HK-2 (cell line): ENCODE data around the gene CLUH.

ENCODE experiments used
- DNase-seq: peaks from one replicate; pipeline ENCODE4 v3.0.0-alpha.2; 2018; ENCODE audit not compliant: unreplicated experiment

Gene CLUH

DNA sequence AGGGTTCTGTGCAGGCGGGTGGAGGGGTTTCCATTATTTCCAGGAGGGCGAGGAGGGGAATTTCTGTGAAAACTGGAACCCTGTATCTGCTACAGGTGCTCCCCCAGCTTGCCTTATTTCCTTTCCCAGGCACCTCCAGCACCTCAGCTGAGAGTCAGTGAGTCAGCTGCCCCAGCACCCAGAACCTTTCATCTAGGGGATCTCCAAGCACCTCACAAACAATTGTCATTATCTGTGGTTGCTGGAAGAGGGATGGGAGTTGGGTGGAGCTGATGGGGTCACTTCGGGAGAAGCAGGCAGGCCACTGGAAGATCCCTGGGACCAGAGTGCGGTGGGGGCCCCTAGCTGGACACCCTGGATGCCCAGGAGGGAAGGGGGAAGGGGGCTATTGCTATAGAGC is 10.0 kb upstream of the CLUH start:
- DNase-seq = no peak

DNA sequence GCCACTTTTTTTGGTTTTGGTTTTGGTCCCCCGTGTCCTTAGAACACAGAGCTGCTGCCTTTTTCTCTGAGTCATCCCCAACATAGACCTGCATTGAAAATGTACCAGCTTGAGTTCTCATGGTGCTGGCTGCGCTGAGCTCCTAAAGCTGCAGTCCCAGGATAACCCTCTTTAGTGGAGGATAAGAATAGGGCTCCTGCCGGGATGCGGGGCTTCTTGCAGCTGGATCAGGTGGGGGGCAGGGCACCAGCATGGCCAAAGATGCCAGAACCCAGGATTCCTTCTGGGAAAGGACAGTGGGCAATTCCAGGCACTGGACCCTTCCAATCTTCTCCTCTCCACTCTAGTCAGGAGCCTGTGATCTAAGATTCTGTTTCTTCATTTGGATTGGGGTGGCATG is 8.3 kb upstream of the CLUH start:
- DNase-seq = no peak

DNA sequence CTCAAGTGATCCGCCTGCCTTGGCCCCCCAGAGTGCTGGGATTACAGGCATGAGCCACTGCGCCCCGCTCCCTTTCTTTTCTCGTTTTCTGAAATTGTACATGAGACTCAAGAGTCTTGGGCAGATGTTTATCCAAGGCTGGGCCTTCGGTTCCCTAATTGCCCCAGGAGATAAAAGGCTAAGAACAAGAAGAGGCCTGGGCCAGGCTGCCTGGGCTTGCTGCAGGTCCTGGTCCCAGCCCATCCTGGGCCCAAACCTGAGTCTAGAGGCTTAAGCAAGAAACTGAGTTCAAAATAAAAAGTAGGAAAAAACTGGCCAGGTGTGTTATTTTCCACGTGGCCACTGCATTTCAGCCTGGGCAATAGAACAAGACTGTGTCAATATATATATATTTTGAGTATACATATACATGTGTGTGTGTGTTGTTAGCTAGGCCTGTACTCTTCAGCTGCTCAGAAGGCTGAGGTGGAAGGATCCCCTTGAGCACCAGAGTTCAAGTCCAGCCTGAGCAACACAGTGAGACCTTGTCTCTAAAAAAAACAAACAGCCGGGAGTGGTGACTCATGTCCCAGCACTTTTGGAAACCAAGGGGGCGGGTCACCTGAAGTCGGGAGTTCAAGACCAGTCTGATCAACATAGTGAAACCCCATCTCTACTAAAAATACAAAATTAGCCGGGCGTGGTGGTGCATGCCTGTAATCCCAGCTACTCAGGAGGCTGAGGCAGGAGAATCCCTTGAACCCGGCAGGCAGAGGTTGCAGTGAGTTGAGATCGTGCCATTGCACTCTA is 6.8 kb upstream of the CLUH start:
- DNase-seq = no peak

GRCh38 chr17:2716649-2717048 is 5.1 kb upstream of the CLUH start:
- no peak for DNase-seq

GRCh38 chr17:2713881-2714280 is 2.3 kb upstream of the CLUH start:
- DNase-seq = no peak

GRCh38 chr17:2712300-2713043 is 908 bp upstream of the CLUH start:
- no peak for DNase-seq

- DNase-seq = no peak
These were observed 559 bp downstream of the CLUH start for GRCh38 chr17:2710803-2711607.

GRCh38 chr17:2710071-2710802 is 1.3 kb downstream of the CLUH start:
- no peak for DNase-seq

GRCh38 chr17:2709183-2709661 is 2.3 kb downstream of the CLUH start:
- no peak for DNase-seq

DNA sequence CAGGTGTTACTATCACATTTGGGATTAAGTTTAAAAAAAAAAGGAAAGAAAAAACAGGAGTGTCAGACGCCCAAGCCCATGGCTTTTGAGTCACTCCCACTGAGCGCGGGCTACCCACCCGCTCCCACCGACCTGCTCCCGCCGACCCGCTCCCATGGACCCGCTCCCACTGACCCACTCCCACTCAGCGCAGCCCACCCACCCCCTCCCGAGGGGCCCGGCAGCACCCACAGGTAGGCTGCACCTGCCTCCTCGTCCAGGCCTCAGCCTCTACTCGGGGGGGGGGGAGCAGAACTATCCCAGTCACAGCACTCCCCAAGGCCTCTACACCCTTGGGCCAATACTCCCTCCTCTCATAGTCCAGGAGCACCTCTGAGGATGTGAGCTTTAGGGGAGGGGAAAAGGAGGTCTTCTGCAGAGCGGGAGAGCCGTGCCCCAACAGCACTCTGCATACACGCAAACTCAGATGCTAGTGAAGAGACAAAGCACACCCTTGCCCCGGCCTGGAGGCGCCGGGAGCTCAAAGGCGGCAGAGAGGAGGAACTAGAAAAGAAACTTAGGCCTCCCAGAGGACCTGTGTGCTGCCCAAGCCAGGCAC is 2.9 kb downstream of the CLUH start:
- no peak for DNase-seq

DNA sequence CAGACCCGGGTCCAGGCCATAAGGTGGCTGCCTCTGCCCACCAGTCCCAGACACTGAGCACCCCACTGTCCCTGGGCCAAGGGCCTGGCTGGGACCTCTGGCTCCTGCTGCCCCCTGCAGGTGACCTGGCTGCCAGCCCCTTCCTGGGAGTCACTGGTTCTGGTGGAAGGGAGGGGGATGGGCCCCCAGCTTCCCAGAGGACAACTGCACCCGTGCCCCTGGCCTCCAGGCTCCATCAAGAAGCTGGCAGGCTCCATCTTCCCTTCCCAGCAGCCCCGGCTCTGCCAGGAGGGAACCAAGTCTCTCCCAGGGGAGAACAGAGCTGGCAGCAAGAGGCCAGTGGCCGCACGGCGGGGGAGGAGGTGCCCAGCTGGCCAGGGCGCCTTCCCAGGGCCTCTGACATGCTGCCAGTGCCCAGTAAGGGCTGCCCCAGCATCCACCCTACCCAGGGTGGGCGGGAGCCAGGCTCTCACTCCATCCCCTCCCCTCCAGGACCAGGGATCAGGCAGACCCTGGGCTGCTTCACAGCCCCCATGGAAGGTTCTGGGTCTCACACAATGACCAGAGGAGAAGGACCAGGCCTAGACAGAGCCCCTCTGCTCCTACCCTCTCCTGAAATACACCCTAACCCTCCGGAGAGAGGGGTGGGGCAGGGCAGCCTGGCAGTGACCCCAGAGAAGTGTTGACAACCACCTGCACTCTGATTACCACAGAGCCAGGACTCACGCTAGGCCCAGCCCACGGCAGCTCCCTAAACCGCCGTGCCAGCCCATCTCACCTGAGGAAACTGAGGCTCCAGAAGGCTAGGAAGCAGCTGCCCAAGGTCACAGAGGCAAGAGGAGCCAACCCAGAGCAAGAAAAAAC is 3.6 kb downstream of the CLUH start:
- peak; percentile 37 for DNase-seq

GRCh38 chr17:2706911-2707510 is 4.6 kb downstream of the CLUH start:
- no peak for DNase-seq

- DNase-seq = no peak
These were observed 5.4 kb downstream of the CLUH start for GRCh38 chr17:2705888-2706795.

GRCh38 chr17:2705263-2705662 is 6.3 kb downstream of the CLUH start:
- no peak for DNase-seq

- DNase-seq = no peak
These were observed 6.7 kb downstream of the CLUH start for GRCh38 chr17:2704890-2705248.

DNA sequence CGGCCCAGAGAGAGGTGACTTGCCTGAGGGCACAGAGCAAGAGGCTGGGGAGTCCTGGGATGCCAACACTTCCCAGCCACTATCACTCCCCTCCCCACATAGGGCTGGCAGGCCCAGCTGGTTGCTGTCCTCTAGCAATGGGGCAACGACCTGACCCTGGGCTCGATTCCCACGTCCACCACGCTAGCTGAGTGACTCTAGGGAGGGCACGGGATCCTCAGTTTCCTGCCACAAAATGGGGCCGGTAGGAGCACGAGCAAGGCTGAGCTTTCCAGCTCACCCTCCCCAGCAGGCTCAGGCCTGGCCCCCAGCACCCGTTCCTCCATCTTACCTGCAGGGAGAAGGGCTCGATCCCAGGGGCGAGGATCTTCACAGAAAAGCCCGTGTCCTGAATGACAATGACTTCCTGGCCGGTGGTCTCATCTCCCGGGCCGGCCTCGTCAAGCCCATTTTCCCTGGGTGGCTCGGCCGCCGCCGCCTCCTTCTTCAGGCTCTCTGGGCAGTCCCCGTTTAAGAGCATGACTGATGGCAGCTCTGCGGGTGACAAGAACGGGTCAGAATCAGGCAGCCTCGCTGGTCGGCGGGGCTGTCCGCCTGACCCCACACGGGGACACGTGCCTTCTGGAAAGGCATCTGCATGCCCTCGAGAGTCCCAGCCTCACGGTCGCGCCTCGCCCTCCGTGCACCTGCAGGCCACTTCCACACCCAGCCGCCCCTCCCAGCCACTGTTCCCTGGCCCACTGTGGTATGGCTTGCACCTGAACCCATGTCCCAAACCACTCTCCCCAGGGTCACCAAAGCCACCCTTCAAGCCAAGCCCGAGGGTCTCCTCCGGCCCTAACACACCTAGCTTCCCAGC is 7.3 kb downstream of the CLUH start:
- no peak for DNase-seq

- DNase-seq = no peak
These were observed 8.0 kb downstream of the CLUH start for GRCh38 chr17:2703606-2704005.

DNA sequence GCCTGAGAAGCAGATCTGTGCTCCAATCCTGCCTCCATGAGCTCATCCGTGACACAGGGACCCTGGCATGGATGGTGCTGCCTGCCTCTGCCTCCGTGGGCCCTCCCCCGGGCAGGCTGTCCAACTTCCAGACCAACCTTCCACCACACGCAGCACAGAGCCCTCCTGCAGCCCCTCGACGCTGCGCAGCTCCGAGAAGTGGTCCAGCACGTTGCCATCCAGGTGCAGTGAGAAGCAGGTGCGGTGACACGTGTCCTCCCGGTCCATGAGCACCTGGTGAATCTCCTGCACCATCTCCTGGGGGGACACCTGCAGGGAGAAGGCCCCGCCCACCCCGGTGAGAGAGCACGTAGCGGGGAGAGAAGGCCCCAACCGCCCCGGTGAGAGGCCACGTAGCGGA is 8.4 kb downstream of the CLUH start:
- no peak for DNase-seq
